Measurements from ENCODE around the gene ASS1. TPM values are rescaled to one million over a fixed set of nuclear protein-coding genes. Genes with fewer than 3 reads are reported as not detected.

Gene ASS1
- total RNA-seq, 1 donor from 2014 or later, result 74.4 TPM

GRCh38 chr9:130537346-130538050 lies 92.7 kb downstream of the ASS1 start:
- no peak for ATAC-seq (ENCODE audit: poor library complexity)

GRCh38 chr9:130539420-130540223 lies 94.9 kb downstream of the ASS1 start:
- intact Hi-C loops (cut with DNase I), result no loop called here
- DNase-seq (no peak), ATAC-seq (ENCODE audit: poor library complexity) (no peak)

More at GRCh38 chr9:130537346-130538050, 92.7 kb downstream of the ASS1 start:
- DNase-seq, result no peak
- intact Hi-C loops (cut with DNase I), result no loop called here

- ATAC-seq (ENCODE audit: poor library complexity) (no peak), DNase-seq (no peak)
- intact Hi-C loops (cut with DNase I), result no loop called here
Observed at GRCh38 chr9:130541533-130541932, 96.8 kb downstream of the ASS1 start.

DNA sequence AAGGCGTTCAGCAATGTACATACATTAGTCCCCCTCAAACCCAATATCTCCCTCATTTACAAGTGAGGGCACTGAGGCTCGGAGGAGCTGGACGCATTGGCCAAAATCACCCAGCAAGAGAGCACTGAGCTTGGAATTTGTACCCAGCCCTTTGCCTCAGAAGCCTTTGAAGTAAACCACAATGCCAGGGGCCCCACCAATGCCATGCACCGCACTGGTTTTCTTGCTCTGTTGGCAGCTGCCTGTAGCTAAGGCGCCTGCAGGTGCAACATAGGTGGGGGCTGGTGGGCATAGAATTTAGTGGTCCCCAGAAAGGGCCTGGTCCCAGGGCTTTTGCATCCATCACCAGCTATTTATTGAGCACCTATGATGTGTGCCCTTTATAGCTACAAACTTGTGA lies 97.3 kb downstream of the ASS1 start:
- DNase-seq (no peak), ATAC-seq (ENCODE audit: poor library complexity) (no peak)
- intact Hi-C loops (cut with DNase I), result no loop called here

- DNase-seq, result no peak
- intact Hi-C loops (cut with DNase I), result no loop called here
Observed at GRCh38 chr9:130542457-130543228, 97.9 kb downstream of the ASS1 start.

DNA sequence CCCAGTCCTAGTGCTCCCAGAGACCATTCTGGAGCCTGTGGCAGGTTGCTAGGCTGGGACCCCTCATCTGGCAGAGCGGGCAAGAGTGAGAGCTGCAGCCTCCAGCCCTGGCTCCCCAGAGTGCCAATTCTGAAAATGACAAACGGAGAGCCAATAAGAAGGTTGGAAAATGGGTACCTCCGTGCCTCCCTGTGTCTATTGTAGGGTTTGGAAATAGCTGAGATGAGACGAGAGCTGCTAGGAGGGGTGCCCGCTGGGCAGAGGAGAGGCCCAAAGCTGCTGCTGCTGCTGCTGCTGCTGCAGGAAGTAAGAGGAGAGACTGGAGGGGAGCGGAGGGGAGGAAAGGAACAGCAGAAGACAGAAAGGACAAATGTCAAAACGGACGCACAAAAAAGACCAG lies 98.6 kb downstream of the ASS1 start:
- intact Hi-C loops (cut with DNase I), result no loop called here
- DNase-seq (no peak), ATAC-seq (ENCODE audit: poor library complexity) (no peak)

More at GRCh38 chr9:130542457-130543228, 97.9 kb downstream of the ASS1 start:
- ATAC-seq (ENCODE audit: poor library complexity), result no peak

DNA sequence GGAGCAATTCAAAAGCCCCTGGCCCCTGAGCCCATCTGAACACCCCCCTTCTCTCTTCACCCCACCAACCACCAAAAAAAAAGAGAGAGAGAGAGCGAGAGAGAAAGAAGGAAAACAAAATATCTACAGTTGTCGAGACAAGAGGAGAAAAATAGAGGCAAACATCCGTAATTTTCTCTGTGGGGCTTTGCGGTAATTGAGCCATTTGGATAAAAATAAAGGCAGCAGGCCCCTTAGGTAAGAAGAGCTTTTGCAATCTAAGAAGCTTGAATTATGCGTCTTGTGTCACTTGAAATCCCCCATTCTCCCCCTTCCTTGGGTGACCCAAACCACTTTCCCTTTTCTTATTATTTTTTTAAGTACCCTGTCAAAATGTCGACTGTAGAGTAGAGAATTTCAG lies 99.1 kb downstream of the ASS1 start:
- no peak for ATAC-seq (ENCODE audit: poor library complexity)
- DNase-seq, result no peak
- intact Hi-C loops (cut with DNase I), result no loop called here

GRCh38 chr9:130544364-130544763 lies 99.6 kb downstream of the ASS1 start:
- no peak for ATAC-seq (ENCODE audit: poor library complexity)
- no peak for DNase-seq

GRCh38 chr9:130548103-130548502 lies 103.3 kb downstream of the ASS1 start:
- no peak for DNase-seq
- intact Hi-C loops (cut with DNase I), result no loop called here

More at GRCh38 chr9:130544364-130544763, 99.6 kb downstream of the ASS1 start:
- intact Hi-C loops (cut with DNase I), result no loop called here

GRCh38 chr9:130549093-130549735 lies 104.5 kb downstream of the ASS1 start:
- DNase-seq (no peak), ATAC-seq (ENCODE audit: poor library complexity) (no peak)
- intact Hi-C loops (cut with DNase I), result no loop called here

More at GRCh38 chr9:130548103-130548502, 103.3 kb downstream of the ASS1 start:
- no peak for ATAC-seq (ENCODE audit: poor library complexity)

Other genes starting within 250 kb of the ASS1 start
- gene HMCN2, start 179.2 kb upstream of the ASS1 start, total RNA-seq, result 5.2 TPM
- 23.0 TPM for gene FUBP3, start 134.6 kb downstream of the ASS1 start, total RNA-seq
- not detected for gene PRDM12, start 219.6 kb downstream of the ASS1 start, total RNA-seq
- gene EXOSC2, start 248.8 kb downstream of the ASS1 start, total RNA-seq, result 10.9 TPM